ENCODE data around the gene PLCH1. TPM values are rescaled to one million over a fixed set of nuclear protein-coding genes. Genes with fewer than 3 reads are reported as not detected.
"Not testable (repeated sequence)": the region's sequence is repeated elsewhere in the genome, so short reads cannot be mapped to it uniquely, and the experiment has no call there.

PLCH1 gene
- total RNA-seq, 6 experiments from 2014 or later: not detected

DNA sequence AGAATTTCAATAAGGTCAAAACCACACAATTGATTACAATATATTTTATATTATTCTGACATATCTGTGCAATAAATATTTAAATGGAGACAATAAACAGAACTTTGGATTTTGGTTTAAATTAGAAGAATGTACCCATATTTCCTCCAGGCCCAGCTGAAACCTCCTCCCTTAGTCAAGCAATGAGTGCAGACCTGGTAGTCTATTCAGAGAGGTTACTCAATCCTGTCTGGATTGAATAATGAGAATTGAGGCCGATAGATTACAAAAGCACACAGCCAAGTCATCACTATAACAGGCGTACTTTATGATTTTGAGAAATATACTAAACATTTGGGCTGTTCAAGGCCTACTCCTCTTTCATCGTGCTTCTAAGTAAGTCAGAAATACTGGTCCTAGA lies 336.9 kb downstream of the PLCH1 start:
- peaks cover 14% of the 10 kb centered on the region for H3K4me1 Mint-ChIP-seq (ENCODE audit: low read depth)
- peaks cover 5% of the 10 kb centered on the region; the same call in 1 of the 2 replicates for H3K9me3 Mint-ChIP-seq
- no peaks in the 10 kb centered on the region for H3K36me3 Mint-ChIP-seq (ENCODE audit: low read depth)
- no peak overlapping the region for H3K27ac Mint-ChIP-seq
- DNase-seq: no peak
- no peaks in the 10 kb centered on the region; the same call in 1 of the 2 replicates for H3K27me3 Mint-ChIP-seq (ENCODE audit: insufficient read depth)
- TF ChIP-seq, protein P1, sequence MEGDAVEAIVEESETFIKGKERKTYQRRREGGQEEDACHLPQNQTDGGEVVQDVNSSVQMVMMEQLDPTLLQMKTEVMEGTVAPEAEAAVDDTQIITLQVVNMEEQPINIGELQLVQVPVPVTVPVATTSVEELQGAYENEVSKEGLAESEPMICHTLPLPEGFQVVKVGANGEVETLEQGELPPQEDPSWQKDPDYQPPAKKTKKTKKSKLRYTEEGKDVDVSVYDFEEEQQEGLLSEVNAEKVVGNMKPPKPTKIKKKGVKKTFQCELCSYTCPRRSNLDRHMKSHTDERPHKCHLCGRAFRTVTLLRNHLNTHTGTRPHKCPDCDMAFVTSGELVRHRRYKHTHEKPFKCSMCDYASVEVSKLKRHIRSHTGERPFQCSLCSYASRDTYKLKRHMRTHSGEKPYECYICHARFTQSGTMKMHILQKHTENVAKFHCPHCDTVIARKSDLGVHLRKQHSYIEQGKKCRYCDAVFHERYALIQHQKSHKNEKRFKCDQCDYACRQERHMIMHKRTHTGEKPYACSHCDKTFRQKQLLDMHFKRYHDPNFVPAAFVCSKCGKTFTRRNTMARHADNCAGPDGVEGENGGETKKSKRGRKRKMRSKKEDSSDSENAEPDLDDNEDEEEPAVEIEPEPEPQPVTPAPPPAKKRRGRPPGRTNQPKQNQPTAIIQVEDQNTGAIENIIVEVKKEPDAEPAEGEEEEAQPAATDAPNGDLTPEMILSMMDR (IDR thresholded peaks at IDR 0.05): no peak
- H3K4me3 Mint-ChIP-seq: no peak overlapping the region

- H3K4me1 Mint-ChIP-seq (ENCODE audit: low read depth): peaks cover 14% of the 10 kb centered on the region
- H3K27me3 Mint-ChIP-seq (ENCODE audit: insufficient read depth): no peaks in the 10 kb centered on the region; the same call in 1 of the 2 replicates
- H3K36me3 Mint-ChIP-seq (ENCODE audit: low read depth): no peaks in the 10 kb centered on the region
- no peak for DNase-seq
- H3K27ac Mint-ChIP-seq: no peak overlapping the region
- H3K4me3 Mint-ChIP-seq: no peak overlapping the region
- TF ChIP-seq, protein P1 (IDR thresholded peaks at IDR 0.05): no peak
- peaks cover 5% of the 10 kb centered on the region; the same call in 1 of the 2 replicates for H3K9me3 Mint-ChIP-seq
These were observed 337.5 kb downstream of the PLCH1 start for GRCh38 chr3:155407331-155407730.

DNA sequence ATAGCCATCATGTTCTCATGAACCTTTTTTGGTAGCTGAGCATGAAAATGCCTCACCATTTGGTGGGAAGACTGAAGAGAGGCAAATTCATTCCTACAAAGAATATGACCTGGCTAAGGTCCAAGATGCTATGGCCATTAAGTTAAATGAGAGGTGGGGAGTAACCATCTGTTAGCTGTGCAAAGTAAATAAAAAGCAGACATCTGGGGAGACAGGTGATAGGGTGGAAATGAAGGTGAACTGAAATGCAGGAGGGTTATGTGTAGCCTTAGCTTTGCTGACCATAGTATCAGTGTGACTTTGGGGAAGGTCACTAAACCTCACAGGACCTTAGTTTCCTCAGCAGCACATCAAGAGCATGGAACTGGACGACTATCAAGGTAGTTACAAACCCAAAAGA lies 340.4 kb downstream of the PLCH1 start:
- TF ChIP-seq, protein P1 (IDR thresholded peaks at IDR 0.05): no peak
- Mint-ChIP-seq H3K27me3 (ENCODE audit: insufficient read depth) (no peaks in the 10 kb centered on the region; the same call in 1 of the 2 replicates), H3K4me1 (ENCODE audit: low read depth) (peaks cover 26% of the 10 kb centered on the region), H3K4me3 (no peak overlapping the region), H3K27ac (no peak overlapping the region), H3K9me3 (no peaks in the 10 kb centered on the region), H3K36me3 (ENCODE audit: low read depth) (no peaks in the 10 kb centered on the region)
- no peak for DNase-seq

- Mint-ChIP-seq H3K4me1 (ENCODE audit: low read depth) (peaks cover 20% of the 10 kb centered on the region), H3K27ac (no peak overlapping the region), H3K36me3 (ENCODE audit: low read depth) (no peaks in the 10 kb centered on the region), H3K4me3 (no peak overlapping the region), H3K27me3 (ENCODE audit: insufficient read depth) (no peaks in the 10 kb centered on the region; the same call in 1 of the 2 replicates), H3K9me3 (no peaks in the 10 kb centered on the region)
- no peak for DNase-seq
- TF ChIP-seq, protein P1 (IDR thresholded peaks at IDR 0.05): no peak
These were observed 342.2 kb downstream of the PLCH1 start for GRCh38 chr3:155402656-155403055.

- Mint-ChIP-seq H3K9me3 (peaks cover 10% of the 10 kb centered on the region), H3K27me3 (ENCODE audit: insufficient read depth) (peaks cover 2% of the 10 kb centered on the region; the same call in 1 of the 2 replicates), H3K36me3 (ENCODE audit: low read depth) (peaks cover 9% of the 10 kb centered on the region), H3K27ac (no peak overlapping the region), H3K4me1 (ENCODE audit: low read depth) (peaks cover 12% of the 10 kb centered on the region), H3K4me3 (no peak overlapping the region)
- TF ChIP-seq, protein P1 (IDR thresholded peaks at IDR 0.05): no peak
- no peak for DNase-seq
These were observed 346.8 kb downstream of the PLCH1 start for GRCh38 chr3:155398046-155398445.

- H3K27ac Mint-ChIP-seq; DNase-seq; H3K4me3 Mint-ChIP-seq; H3K9me3 Mint-ChIP-seq; H3K27me3 Mint-ChIP-seq (ENCODE audit: insufficient read depth); H3K36me3 Mint-ChIP-seq (ENCODE audit: low read depth): not testable (repeated sequence)
- H3K4me1 Mint-ChIP-seq (ENCODE audit: low read depth): peaks cover 31% of the 10 kb centered on the region
These were observed 350.0 kb downstream of the PLCH1 start for GRCh38 chr3:155394896-155395295.

Measured in HFFc6 (cell line).